GM12864 (cell line): ENCODE measurements around the gene MTA3.

Experiments used
- DNase-seq: peaks from one replicate; pipeline ENCODE4 v3.0.0-alpha.2; 2011; ENCODE audit warnings: low read depth
- H3K4me3 ChIP-seq: 2 replicates; pipeline ENCODE4 v1.5.1; 2011; ENCODE audit warnings: mild to moderate bottlenecking, low read depth, low read length, control low read depth
- TF ChIP-seq, protein P1 (sequence below): IDR thresholded peaks from 2 replicates; pipeline ENCODE4 v1.5.1; 2011; ENCODE audit warnings: low read depth, mild to moderate bottlenecking, moderate library complexity, low read length, control low read depth, inconsistent platforms; ENCODE audit errors: missing control alignments

The MTA3 gene

DNA sequence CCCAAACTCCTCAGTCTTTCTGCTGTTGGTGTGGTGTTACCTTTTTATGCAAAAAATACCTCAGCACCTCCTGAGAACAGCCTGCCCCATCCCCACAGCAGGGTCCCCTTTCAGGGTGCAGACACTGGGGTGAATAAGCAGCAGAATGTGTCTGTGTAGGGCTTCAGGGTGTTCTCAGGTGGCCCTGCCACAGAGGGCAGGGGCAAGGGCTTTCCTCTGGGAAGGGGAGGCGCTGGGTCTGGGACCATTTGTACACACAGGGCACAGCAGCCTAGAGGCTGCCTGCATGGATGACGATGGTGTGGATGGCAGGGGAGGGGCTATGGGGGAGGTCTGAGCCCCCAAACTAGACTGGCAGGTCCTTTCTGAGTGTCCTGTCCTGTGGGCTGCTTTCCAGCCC lies 221.3 kb downstream of the MTA3 start:
- H3K4me3 ChIP-seq, result no peak overlapping the region
- TF ChIP-seq, protein P1, sequence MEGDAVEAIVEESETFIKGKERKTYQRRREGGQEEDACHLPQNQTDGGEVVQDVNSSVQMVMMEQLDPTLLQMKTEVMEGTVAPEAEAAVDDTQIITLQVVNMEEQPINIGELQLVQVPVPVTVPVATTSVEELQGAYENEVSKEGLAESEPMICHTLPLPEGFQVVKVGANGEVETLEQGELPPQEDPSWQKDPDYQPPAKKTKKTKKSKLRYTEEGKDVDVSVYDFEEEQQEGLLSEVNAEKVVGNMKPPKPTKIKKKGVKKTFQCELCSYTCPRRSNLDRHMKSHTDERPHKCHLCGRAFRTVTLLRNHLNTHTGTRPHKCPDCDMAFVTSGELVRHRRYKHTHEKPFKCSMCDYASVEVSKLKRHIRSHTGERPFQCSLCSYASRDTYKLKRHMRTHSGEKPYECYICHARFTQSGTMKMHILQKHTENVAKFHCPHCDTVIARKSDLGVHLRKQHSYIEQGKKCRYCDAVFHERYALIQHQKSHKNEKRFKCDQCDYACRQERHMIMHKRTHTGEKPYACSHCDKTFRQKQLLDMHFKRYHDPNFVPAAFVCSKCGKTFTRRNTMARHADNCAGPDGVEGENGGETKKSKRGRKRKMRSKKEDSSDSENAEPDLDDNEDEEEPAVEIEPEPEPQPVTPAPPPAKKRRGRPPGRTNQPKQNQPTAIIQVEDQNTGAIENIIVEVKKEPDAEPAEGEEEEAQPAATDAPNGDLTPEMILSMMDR, result no peak
- no peak for DNase-seq

DNA sequence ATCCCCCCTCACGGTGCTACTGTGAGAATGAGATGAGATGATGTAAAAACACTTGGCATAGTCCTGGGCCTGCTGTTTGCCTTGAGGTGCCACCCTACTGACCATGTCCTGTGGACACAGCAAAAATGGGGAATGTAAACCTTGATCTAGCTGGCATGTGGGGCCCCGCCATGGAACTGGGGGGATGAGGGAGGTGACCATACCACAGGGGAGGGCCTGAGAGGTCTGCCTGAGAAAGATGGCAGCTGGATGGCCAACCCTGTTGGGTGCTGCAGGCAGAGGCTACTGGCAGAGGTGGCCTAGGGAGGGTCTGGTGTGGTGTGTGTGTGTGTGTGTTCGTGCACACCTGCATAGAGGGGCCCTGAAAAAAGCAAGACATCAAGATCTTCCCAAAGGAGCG lies 223.2 kb downstream of the MTA3 start:
- no peak for DNase-seq
- H3K4me3 ChIP-seq, result peak overlapping the region; percentile 70
- TF ChIP-seq, protein P1, result no peak

- TF ChIP-seq, protein P1, result no peak
- peak overlapping the region; percentile 70 for H3K4me3 ChIP-seq
- no peak for DNase-seq
These were observed 223.7 kb downstream of the MTA3 start for GRCh38 chr2:42792087-42792582.

DNA sequence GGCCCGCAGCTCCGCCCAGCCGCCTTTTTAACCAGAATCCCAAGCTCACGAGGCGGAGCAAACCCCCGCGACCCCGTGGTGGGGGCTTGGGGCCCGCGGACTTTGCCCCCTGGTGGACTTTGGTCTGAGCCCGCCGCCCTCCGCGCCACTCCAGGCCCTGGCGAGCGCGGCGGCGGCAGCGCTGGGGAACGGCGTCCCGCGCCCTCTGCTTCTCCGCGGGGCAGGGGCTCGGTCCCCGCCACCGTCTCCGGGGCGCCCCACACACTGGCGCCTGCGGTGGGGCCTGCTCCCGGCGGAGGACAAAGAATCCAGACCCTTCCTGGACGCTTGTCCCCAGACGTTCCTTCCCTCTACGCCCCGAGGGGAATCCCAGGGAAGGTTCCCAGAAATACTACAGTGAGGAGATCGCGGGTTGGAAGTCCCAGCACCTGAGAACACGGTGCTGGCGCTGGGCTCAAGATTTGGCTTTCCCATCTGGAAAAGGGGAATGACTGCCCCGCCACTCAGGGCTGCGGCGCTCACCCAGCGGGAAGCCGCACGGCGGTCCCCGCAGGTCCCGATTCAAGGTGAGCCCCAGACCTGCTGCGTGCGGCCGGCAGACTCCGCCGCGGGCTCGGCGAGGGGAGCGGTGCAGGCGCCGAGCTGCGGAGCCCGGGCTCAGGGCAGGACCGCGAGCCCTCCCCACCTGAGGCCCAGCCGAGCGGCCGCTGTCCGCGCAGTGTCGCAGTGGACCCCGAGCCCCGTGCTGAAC lies 224.3 kb downstream of the MTA3 start, which contains the start of gene HAAO:
Gene HAAO (minus strand): TSS at position 1 of the 751 bp plus-strand sequence. CDS start 47 bp downstream, outside the sequence.
- TF ChIP-seq, protein P1, result no peak
- H3K4me3 ChIP-seq, result peak within 1 kb of the TSS; percentile 70
- DNase-seq, result no peak

DNA sequence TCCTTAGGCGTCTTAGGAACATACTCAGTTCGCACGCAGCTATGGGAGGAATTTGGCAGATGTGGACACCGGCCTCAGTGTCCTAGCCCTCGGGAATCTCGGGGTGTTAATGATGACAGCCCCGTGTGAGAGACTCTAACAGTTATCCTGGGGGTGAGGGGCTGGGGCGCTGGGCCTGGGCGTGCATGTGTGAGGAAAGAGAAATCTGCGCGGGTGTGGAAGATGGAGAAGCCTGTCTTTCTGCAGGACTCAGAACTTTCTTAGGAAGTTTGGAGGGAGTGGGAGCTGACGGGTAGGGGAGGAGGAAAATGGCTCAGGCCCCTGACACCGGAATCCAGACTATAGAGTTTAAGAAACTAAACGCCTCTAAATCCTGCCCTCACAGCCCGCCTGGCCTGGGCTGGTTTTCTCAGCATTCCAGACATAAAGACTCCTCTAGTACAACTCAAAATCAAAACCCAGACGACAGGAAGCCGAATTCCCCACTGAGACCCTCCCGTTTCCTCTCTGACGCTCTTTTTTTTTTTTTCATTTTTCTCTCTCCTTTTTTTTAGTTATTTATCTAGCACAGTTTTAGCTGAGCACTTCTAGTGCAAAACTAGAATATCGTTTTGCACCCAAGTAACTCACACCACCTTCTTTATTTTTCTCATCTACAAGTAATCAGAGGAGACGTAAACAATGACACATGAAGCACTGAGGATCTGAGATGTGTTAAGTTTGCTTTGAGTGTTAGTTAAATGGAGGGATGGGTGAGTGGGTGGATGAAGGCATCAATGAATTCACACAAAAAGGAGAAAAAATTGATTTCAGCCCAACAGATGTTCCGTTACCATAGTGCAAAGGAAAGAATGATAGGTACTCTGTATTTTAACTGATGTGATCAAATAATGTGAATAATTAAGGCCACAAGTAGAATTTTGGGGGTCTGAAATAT lies 225.2 kb downstream of the MTA3 start:
- H3K4me3 ChIP-seq, result peak overlapping the region; percentile 70
- DNase-seq, result no peak
- TF ChIP-seq, protein P1, result no peak

DNA sequence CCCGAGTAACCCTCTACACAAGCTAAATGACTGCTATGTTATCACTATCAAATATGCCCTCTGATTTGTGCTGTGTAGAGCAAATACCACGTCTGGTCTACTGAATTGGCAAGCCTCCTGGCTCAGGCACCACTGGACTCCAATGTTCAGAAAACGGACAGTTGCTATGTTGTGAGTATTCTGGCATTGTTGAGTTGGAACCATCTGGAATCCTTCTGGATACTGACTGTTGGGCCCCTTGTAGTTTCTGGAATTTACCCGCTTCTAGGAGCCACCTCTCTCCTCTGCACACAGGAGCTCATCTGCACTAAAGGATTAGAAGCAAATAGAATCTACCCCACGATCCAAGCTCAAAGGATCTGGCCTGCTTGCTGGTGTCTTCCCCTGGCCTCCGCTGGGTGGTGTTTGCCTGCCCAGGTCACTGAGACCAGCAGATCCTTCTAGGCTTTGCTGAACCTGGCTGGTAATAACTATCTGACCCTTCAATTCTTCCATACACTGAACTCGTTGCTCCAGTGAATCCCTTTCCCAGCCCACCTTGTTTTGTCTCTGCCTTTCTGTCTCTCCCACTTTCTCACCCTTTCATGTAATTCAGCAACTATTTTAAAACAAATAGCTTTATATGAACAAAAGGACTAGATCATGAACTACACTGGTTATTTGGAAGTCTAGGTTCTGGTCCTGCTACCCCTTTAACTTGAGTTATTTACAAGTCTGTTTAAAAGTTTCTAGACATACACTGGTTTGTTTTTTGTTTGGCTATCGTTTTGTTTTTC lies 226.0 kb downstream of the MTA3 start:
- TF ChIP-seq, protein P1, result peak; percentile 74
- no peak for DNase-seq
- peak overlapping the region; percentile 70; the same call in 1 of the 2 replicates for H3K4me3 ChIP-seq
